Measurements from ENCODE around the gene NTM.

The NTM gene

DNA sequence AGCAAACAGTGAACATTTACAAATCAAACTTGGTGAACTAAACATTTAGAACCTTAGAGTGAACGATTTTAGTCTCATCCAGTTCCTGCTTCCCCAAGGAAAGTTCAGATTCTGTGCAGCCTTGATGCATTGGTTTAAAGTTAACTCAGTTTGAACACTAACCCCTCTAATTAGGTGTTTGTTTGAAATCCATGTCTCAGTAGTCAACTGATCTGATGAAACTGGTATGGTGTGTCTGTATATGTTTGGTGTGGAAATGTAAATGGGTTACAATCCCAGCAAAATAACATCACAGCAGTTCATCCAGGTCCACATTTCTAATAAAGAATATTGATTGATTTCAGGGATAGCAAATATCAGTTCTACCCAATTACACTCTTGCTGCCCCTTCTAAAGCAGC, 532.0 kb downstream of the NTM start:
- DNase-seq (ENCODE audit: extremely low read depth, low read depth): no peak
- TF ChIP-seq, protein P1, sequence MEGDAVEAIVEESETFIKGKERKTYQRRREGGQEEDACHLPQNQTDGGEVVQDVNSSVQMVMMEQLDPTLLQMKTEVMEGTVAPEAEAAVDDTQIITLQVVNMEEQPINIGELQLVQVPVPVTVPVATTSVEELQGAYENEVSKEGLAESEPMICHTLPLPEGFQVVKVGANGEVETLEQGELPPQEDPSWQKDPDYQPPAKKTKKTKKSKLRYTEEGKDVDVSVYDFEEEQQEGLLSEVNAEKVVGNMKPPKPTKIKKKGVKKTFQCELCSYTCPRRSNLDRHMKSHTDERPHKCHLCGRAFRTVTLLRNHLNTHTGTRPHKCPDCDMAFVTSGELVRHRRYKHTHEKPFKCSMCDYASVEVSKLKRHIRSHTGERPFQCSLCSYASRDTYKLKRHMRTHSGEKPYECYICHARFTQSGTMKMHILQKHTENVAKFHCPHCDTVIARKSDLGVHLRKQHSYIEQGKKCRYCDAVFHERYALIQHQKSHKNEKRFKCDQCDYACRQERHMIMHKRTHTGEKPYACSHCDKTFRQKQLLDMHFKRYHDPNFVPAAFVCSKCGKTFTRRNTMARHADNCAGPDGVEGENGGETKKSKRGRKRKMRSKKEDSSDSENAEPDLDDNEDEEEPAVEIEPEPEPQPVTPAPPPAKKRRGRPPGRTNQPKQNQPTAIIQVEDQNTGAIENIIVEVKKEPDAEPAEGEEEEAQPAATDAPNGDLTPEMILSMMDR (IDR thresholded peaks at IDR 0.05; ENCODE audit: low read depth, low read length): no peak

DNA sequence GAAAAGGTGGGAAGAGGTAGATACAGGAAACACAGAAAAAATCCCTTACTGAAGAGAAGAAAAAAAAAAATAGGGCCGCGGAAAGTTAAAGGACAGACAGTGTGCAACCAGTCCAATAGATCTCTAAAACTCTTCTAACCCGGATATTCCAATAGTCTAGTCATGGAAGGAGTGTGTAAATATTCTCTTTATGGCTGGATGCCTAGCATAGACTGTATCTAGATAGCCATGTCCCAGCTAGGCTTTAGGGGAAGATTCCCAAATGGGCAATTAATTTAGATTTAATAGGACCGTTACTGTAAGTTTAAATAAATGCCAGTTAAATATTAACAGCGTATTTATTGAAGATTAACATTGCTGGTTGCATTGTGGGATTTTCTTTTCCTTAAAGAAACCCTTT, 532.7 kb downstream of the NTM start:
- TF ChIP-seq, protein P1 (IDR thresholded peaks at IDR 0.05; ENCODE audit: low read depth, low read length): no peak
- DNase-seq (ENCODE audit: extremely low read depth, low read depth): no peak

DNA sequence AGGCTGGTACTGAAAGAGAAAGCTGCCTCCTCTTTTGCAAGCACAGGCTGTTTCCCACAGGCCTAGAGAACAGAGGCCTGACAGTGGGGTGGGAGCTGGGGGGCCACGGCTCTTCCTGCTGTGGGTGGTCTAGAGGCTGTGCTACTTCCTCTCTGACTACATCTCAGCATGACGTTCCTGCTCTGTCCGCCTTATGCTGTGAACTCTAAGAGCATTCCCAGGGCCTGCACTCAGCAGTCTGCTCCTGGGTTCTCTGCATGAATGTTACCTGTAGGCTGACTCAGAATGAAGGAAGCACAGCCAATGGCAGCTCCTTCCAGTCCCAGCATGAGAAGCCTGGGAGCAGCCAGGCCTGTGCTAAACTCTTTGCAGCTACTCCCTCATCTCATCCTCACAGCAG, 534.3 kb downstream of the NTM start:
- TF ChIP-seq, protein P1 (IDR thresholded peaks at IDR 0.05; ENCODE audit: low read depth, low read length): no peak

DNA sequence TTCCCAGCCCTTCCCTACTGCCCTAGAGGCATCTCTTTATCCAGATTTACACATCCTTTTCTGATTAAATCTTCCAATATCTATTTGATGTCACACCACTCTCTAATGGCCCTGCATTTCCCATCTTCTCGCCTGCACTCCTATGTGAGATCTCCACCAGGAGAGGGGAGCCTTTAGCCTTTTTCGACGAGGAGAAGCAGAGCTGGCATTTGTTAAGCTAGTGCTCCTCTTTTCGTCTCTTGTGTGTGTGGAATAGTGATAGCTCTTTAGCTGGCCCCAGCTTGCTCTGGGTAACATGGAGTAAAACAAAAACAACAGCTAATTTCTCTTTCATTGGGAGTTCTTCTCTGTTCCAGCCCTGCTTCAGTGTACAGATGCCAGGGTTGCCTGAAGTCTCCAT, 536.5 kb downstream of the NTM start:
- TF ChIP-seq, protein P1 (IDR thresholded peaks at IDR 0.05; ENCODE audit: low read depth, low read length): peak; percentile 40
- no peak for DNase-seq (ENCODE audit: extremely low read depth, low read depth)

More for the DNA sequence above, 534.3 kb downstream of the NTM start:
- DNase-seq (ENCODE audit: extremely low read depth, low read depth): no peak

DNA sequence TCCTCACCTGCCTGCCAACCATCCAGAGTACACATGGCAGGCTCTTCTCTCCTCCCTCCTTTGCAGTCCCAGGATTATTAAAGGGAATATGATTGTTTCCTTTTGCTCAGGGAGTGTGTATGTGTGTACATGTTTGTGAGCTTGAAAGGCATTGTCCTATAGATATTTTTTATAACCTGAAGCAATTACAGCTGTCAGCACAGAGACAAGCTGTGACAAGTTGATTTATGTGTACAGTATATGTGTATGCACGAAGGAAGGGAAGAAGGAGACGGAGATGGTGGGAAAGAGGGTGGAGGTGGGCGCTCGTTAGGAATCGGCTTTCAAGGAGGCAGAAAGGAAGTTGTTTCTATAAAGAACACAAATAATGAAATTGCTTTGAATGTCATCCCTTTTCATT, 537.0 kb downstream of the NTM start:
- no peak for DNase-seq (ENCODE audit: extremely low read depth, low read depth)
- TF ChIP-seq, protein P1 (IDR thresholded peaks at IDR 0.05; ENCODE audit: low read depth, low read length): no peak

DNA sequence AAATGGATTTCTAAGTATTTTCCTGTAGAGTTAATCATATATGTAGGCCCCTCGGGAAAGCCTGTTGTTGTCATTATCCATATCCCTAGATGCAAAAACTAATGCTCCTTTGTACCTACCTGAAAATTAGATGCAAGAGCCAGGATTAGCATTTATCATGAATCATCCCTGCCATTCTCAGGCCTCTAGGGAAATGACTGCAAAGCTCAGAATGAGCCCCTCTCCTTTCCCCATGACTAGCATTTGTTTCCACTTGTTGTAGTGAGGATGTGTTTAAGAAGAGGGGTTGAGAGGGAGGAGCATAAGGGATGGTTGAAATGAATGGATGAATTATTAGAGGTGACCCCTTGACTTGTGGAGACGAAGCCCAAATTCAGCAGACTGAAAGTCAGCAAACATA, 537.9 kb downstream of the NTM start:
- TF ChIP-seq, protein P1 (IDR thresholded peaks at IDR 0.05; ENCODE audit: low read depth, low read length): no peak
- no peak for DNase-seq (ENCODE audit: extremely low read depth, low read depth)

DNA sequence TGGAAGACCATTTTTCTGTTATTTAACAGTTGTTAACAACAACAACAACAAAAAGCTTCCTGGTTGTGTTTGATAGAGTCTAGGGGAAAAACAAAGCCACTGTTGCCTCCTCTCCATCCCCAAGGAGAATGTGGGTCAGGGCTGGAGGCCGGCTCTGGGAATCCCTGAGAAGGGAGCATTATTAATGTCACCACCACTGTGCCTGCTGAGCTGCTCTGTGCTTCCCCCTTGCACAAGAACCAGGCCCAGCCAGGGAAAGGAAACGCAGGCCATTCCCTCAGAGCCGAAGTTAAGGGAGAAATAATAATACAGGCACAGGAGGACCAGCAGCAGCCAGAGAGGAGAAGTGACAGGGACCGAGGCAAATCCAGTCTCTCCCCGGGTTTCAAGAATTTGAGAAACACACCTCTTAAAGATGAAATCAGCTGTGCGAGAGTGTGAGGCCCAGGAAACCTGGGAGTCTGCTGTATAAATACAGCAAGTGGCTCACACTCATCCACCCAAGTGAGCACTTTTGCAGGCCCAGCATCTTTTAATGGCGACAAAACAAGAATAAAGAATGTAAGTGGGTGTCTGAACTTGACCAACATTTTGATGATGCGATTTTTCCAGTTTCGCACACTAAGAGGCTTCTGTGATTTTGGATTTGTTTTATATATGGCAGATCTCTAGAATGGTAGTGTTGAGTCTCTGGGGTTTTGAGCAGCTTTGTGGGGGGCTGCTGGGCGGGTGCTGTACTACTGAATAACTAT, 539.2 kb downstream of the NTM start:
- DNase-seq (ENCODE audit: extremely low read depth, low read depth): no peak
- TF ChIP-seq, protein P1 (IDR thresholded peaks at IDR 0.05; ENCODE audit: low read depth, low read length): no peak

Measured in AG09319 (cell line).